Measurements from ENCODE around the gene OGFRL1.
A peak's percentile ranks its signal among the peaks of the same experiment; 100 is the strongest.

Gene OGFRL1

DNA sequence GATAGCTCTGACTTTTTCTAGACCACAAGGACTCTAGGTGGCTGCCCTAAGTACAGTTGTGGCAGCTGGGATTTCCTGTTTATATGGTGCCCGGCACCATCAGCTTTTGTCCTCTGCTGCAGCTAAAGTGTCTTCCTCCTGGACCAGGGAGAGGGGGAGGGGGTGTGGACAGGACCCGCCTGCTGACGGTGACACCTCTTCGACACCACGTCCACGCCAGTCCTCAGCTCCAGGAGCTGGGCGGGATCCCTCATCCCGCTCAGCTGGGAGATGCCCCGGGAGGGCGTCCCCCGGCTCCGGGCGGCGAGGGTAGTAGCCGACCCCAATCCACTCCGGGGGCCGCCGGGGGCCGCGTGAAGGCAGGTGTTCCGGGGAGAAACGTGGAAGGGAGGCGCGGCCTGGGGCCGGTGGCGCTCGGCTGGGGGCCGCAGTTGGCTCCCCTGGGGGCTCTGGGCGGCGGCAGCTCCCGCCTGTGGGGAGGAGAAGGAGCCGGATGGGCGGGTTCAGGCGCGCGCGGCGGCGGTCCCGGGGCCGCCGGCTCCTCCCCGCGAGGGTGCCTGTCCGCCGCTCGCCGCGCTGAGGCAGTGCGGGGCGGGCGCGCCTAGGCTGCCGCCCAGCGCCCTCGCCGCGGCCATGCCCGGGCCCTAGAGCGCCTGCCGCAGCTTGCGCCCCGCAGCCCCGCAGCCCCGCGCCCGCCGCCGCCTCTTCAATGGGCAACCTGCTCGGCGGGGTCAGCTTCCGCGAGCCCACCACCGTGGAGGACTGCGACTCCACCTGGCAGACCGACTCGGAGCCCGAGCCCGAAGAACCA lies at the start of gene OGFRL1:
TSS of gene OGFRL1 (plus strand) at position 584 of the 811 bp plus-strand sequence. CDS start at position 710, 126 bp downstream.
- ChIA-PET CTCF (interaction anchor here (0.8 to 2.6 kb wide), 8 partner anchors 10 to 234 kb away, joined by 3 to 10 read pairs (median 3); no protein-coding TSS in a partner anchor), POLR2A (interaction anchor here (0.6 to 1.7 kb wide), 6 partner anchors 11 to 193 kb away, joined by 3 to 6 read pairs (median 4); no protein-coding TSS in a partner anchor)
- DNase-seq (ENCODE audit: low read depth, low spot score) = no peak
- H3K4me3 ChIP-seq (ENCODE audit: low read depth, low read length) = peak within 1 kb of the TSS; percentile 65
- no peak for TF ChIP-seq CTCF (IDR thresholded peaks at IDR 0.05; ENCODE audit: insufficient read depth, low read length, missing control alignments)

DNA sequence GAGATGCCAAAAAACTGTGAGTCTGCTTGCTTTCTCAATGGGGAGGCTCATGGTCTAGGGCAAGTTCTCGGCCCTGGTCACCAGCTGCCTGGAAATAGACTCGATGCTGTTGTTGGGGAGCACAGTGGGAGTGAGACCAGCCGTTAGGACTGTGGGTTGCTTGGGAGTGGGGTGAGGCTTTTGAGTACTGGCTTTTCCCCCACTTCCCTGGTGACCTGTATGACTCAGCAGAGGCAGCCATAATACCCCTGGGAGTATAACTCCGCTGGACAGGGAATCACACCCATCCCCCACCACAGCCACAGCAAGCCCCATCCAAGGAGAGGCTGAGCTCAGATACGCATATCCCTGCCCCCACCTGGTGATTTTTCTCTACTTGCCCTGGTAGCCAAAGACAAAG lies 48.9 kb upstream of the OGFRL1 start:
- POLR2A ChIA-PET = no interaction called here
- TF ChIP-seq CTCF (IDR thresholded peaks at IDR 0.05; ENCODE audit: insufficient read depth, low read length, missing control alignments) = no peak
- DNase-seq (ENCODE audit: low read depth, low spot score) = no peak
- CTCF ChIA-PET = interaction anchor here (1.5 kb wide), 1 partner anchor 49 kb away, joined by 5 read pairs; no protein-coding TSS in a partner anchor
- H3K4me3 ChIP-seq (ENCODE audit: low read depth, low read length) = no peak overlapping the region

- CTCF ChIA-PET = no interaction called here
- no peak overlapping the region for H3K4me3 ChIP-seq (ENCODE audit: low read depth, low read length)
- POLR2A ChIA-PET = no interaction called here
- no peak for TF ChIP-seq CTCF (IDR thresholded peaks at IDR 0.05; ENCODE audit: insufficient read depth, low read length, missing control alignments)
- DNase-seq (ENCODE audit: low read depth, low spot score) = no peak
Observed at GRCh38 chr6:71245265-71246049, 43.2 kb upstream of the OGFRL1 start.

- POLR2A ChIA-PET = no interaction called here
- TF ChIP-seq CTCF (IDR thresholded peaks at IDR 0.05; ENCODE audit: insufficient read depth, low read length, missing control alignments) = no peak
- H3K4me3 ChIP-seq (ENCODE audit: low read depth, low read length) = no peak overlapping the region
- DNase-seq (ENCODE audit: low read depth, low spot score) = no peak
- CTCF ChIA-PET = no interaction called here
Observed at GRCh38 chr6:71246596-71246995, 42.0 kb upstream of the OGFRL1 start.

- TF ChIP-seq CTCF (IDR thresholded peaks at IDR 0.05; ENCODE audit: insufficient read depth, low read length, missing control alignments) = no peak
- no peak overlapping the region for H3K4me3 ChIP-seq (ENCODE audit: low read depth, low read length)
- ChIA-PET POLR2A (interaction anchor here (1.0 kb wide), 1 partner anchor 40 kb away, joined by 4 read pairs; the partner anchor contains the start of gene OGFRL1), CTCF (interaction anchor here (1.0 to 1.6 kb wide), 2 partner anchors 10 to 40 kb away, joined by 3 to 4 read pairs; partner anchors contain the start of gene OGFRL1)
- peak; percentile 59 for DNase-seq (ENCODE audit: low read depth, low spot score)
Observed at GRCh38 chr6:71248306-71248765, 40.3 kb upstream of the OGFRL1 start.

All from AG04449 (cell line).